Neural cell (in vitro differentiated cells): ENCODE measurements around the gene MID1. TPM values are rescaled to one million over a fixed set of nuclear protein-coding genes. Genes with fewer than 3 reads are reported as not detected.
"Not testable (repeated sequence)": the region's sequence is repeated elsewhere in the genome, so short reads cannot be mapped to it uniquely, and the experiment has no call there.

Experiments
- H2AFZ ChIP-seq: fragments of 200-600, 300-800 bp; sonication (generic), shearing (Covaris generic); 2 replicates; pipeline ENCODE4 v1.6.0; 2014; ENCODE audit warnings: low read depth, mild to moderate bottlenecking, antibody characterized with exemption, low read length, moderate library complexity
- H3F3A ChIP-seq: fragments of 200-600 bp; shearing (Covaris generic); 2 replicates; pipeline ENCODE4 v1.6.1; 2016; ENCODE audit warnings: mild to moderate bottlenecking, moderate library complexity, mixed read lengths, antibody characterized with exemption, low read length; ENCODE audit not compliant: insufficient read depth, poor library complexity, severe bottlenecking
- H3K27ac ChIP-seq: fragments of 200-600, 300-800 bp; sonication (generic), shearing (Covaris generic); 2 replicates; pipeline ENCODE4 v1.5.1; 2014; ENCODE audit warnings: mild to moderate bottlenecking, low read length, moderate library complexity
- H3K27me3 ChIP-seq: fragments of 300-800, 200-600 bp; sonication (generic), shearing (Covaris generic); 2 replicates; pipeline ENCODE4 v1.6.0; 2014; ENCODE audit warnings: mild to moderate bottlenecking, low read depth, low read length, moderate library complexity; ENCODE audit not compliant: insufficient read depth
- H3K36me3 ChIP-seq: fragments of 300-800, 200-600 bp; sonication (generic), shearing (Covaris generic); 2 replicates; pipeline ENCODE4 v1.5.1; 2014; ENCODE audit warnings: mild to moderate bottlenecking, antibody characterized with exemption, low read length, moderate library complexity; ENCODE audit not compliant: insufficient read depth
- H3K4me2 ChIP-seq: fragments of 300-800, 200-600 bp; sonication (generic), shearing (Covaris generic); 2 replicates; pipeline ENCODE4 v1.6.0; 2014; ENCODE audit warnings: mild to moderate bottlenecking, low read length
- H3K4me3 ChIP-seq: fragments of 300-800, 200-600 bp; sonication (generic), shearing (Covaris generic); 2 replicates; pipeline ENCODE4 v1.5.1; 2014; ENCODE audit warnings: mild to moderate bottlenecking, low read length, moderate library complexity
- H3K79me2 ChIP-seq: fragments of 200-600 bp; shearing (Covaris generic); replicated peaks from 2 replicates; pipeline ENCODE4 v1.6.0; 2014; ENCODE audit warnings: mild to moderate bottlenecking, low read length, moderate library complexity; ENCODE audit not compliant: insufficient read depth
- H3K9ac ChIP-seq: fragments of 300-800, 200-600 bp; sonication (generic), shearing (Covaris generic); 2 replicates; pipeline ENCODE4 v1.6.1; 2016; ENCODE audit warnings: mild to moderate bottlenecking, low read length, mixed read lengths
- H3K9me2 ChIP-seq: fragments of 200-600 bp; shearing (Covaris generic); 2 replicates; pipeline ENCODE4 v1.6.1; 2016; ENCODE audit warnings: mild to moderate bottlenecking, low read length, mixed read lengths; ENCODE audit not compliant: insufficient read depth
- H3K9me3 ChIP-seq: fragments of 200-600, 300-800 bp; sonication (generic), shearing (Covaris generic); 2 replicates; pipeline ENCODE4 v1.6.1; 2016; ENCODE audit warnings: mild to moderate bottlenecking, mixed run types, low read length, moderate library complexity, mixed read lengths
- H4K20me1 ChIP-seq: fragments of 200-600 bp; shearing (Covaris generic); 2 replicates; pipeline ENCODE4 v1.6.1; 2016; ENCODE audit warnings: mild to moderate bottlenecking, mixed run types; ENCODE audit not compliant: insufficient read depth
- EP300 ChIP-seq: fragments of 450-650 bp; conservative IDR thresholded peaks from 2 replicates; pipeline ENCODE4 v1.6.1; 2014; ENCODE audit warnings: antibody characterized with exemption, mild to moderate bottlenecking, moderate library complexity; ENCODE audit not compliant: poor library complexity, severe bottlenecking
- EZH2 ChIP-seq: fragments of 200-600, 300-800 bp; shearing (Covaris generic), sonication (generic); IDR thresholded peaks from 2 replicates; pipeline ENCODE4 v1.6.1; 2014; ENCODE audit warnings: antibody characterized with exemption, low read length, borderline replicate concordance, mild to moderate bottlenecking; ENCODE audit not compliant: insufficient read depth, poor library complexity, severe bottlenecking
- MXI1 ChIP-seq: fragments of 450-650 bp; conservative IDR thresholded peaks from 2 replicates; pipeline ENCODE4 v1.6.1; 2014; ENCODE audit warnings: antibody characterized with exemption, mild to moderate bottlenecking; ENCODE audit not compliant: poor library complexity, severe bottlenecking
- POLR2AphosphoS5 ChIP-seq: IDR thresholded peaks from 2 replicates; pipeline ENCODE4 v1.6.1; 2012
- RAD21 ChIP-seq: fragments of 450-650 bp; conservative IDR thresholded peaks from 2 replicates; pipeline ENCODE4 v1.6.1; 2014; ENCODE audit warnings: antibody characterized with exemption, mild to moderate bottlenecking, moderate library complexity
- REST ChIP-seq: IDR thresholded peaks from 2 replicates; pipeline ENCODE4 v1.6.1; 2012; ENCODE audit warnings: borderline replicate concordance
- SMC3 ChIP-seq: fragments of 450-650 bp; conservative IDR thresholded peaks from 2 replicates; pipeline ENCODE4 v1.6.1; 2014; ENCODE audit warnings: antibody characterized with exemption, mild to moderate bottlenecking, moderate library complexity; ENCODE audit not compliant: poor library complexity
- TAF1 ChIP-seq: IDR thresholded peaks from 2 replicates; pipeline ENCODE4 v1.6.1; 2012; ENCODE audit warnings: low read depth
- polyA plus RNA-seq: library from polyadenylated mRNA; depleted of rRNA; stranded (reverse); fragments of >200 nt; gene quantifications from 2 replicates; pipeline ENCODE4 v1.2.3, GENCODE V29; 2014
- TF ChIP-seq, protein P1 (sequence below): fragments of 450-650 bp; IDR thresholded peaks from 2 replicates; pipeline ENCODE4 v1.5.1; 2014; ENCODE audit warnings: antibody characterized with exemption, mild to moderate bottlenecking, moderate library complexity; ENCODE audit not compliant: poor library complexity, severe bottlenecking

The MID1 gene
- polyA plus RNA-seq, 1 donor from 2014 or later, result 16.6 TPM

DNA sequence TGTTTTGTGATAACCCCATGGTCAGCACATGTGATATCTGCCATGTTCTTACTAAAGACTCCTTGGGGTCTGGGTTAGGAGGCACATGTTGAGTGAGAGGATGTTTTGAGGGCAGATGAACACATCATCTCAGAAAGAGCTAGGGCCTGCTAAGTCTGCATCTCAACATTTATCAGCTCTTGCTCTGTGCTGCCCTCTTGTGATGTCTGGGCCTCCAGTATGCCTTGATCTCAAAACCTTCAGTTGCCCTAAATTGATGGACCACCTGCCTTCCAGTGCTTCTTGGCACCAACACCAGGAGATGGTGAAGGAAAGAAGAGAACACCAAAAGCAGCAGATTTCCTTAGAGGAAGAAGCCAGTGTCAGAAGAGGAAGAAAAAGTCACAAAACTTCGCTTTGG lies 22.5 kb downstream of the MID1 start:
- Histone ChIP-seq H3F3A (no peaks in the 10 kb centered on the region), H3K27me3 (no peaks in the 10 kb centered on the region), H3K36me3 (no peaks in the 10 kb centered on the region), H2AFZ (no peak overlapping the region), H3K4me3 (no peak overlapping the region), H3K9ac (no peak overlapping the region), H3K9me3 (no peaks in the 10 kb centered on the region), H3K4me2 (no peak overlapping the region), H3K9me2 (no peaks in the 10 kb centered on the region), H3K27ac (no peak overlapping the region), H4K20me1 (no peaks in the 10 kb centered on the region), H3K79me2 (peaks cover 4% of the 10 kb centered on the region)
- TF ChIP-seq EZH2 (no peak), REST (no peak), MXI1 (no peak), SMC3 (no peak), RAD21 (peak; percentile 9), EP300 (no peak)
- TF ChIP-seq, protein P1, sequence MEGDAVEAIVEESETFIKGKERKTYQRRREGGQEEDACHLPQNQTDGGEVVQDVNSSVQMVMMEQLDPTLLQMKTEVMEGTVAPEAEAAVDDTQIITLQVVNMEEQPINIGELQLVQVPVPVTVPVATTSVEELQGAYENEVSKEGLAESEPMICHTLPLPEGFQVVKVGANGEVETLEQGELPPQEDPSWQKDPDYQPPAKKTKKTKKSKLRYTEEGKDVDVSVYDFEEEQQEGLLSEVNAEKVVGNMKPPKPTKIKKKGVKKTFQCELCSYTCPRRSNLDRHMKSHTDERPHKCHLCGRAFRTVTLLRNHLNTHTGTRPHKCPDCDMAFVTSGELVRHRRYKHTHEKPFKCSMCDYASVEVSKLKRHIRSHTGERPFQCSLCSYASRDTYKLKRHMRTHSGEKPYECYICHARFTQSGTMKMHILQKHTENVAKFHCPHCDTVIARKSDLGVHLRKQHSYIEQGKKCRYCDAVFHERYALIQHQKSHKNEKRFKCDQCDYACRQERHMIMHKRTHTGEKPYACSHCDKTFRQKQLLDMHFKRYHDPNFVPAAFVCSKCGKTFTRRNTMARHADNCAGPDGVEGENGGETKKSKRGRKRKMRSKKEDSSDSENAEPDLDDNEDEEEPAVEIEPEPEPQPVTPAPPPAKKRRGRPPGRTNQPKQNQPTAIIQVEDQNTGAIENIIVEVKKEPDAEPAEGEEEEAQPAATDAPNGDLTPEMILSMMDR, result peak; percentile 17

GRCh38 chrX:10591363-10592335 lies 28.7 kb downstream of the MID1 start:
- H3K9me3 ChIP-seq, result no peaks in the 10 kb centered on the region
- no peaks in the 10 kb centered on the region for H4K20me1 ChIP-seq
- no peaks in the 10 kb centered on the region for H3K36me3 ChIP-seq
- no peak overlapping the region for H3K4me2 ChIP-seq
- H3F3A ChIP-seq, result no peaks in the 10 kb centered on the region
- H3K4me3 ChIP-seq, result no peak overlapping the region
- no peak overlapping the region for H3K9ac ChIP-seq
- no peak overlapping the region for H2AFZ ChIP-seq
- TF ChIP-seq EP300 (no peak), MXI1 (no peak), SMC3 (no peak), TAF1 (no peak), RAD21 (no peak), POLR2AphosphoS5 (no peak), REST (no peak), EZH2 (no peak)
- TF ChIP-seq, protein P1, result no peak
- H3K9me2 ChIP-seq, result no peaks in the 10 kb centered on the region
- peaks cover 4% of the 10 kb centered on the region for H3K79me2 ChIP-seq
- no peak overlapping the region for H3K27ac ChIP-seq
- no peaks in the 10 kb centered on the region for H3K27me3 ChIP-seq

- not testable (repeated sequence) for H3F3A ChIP-seq, H2AFZ ChIP-seq, H3K79me2 ChIP-seq
Measured at GRCh38 chrX:10589787-10590186, 30.6 kb downstream of the MID1 start.

More at GRCh38 chrX:10589787-10590186, 30.6 kb downstream of the MID1 start:
- not testable (repeated sequence) for H3K9me3 ChIP-seq, H3K9me2 ChIP-seq, H3K9ac ChIP-seq, H3K4me2 ChIP-seq, H3K36me3 ChIP-seq, H3K27me3 ChIP-seq, H3K27ac ChIP-seq, H3K4me3 ChIP-seq, H4K20me1 ChIP-seq
